PC-9 (cell line): ENCODE data around the gene OR8B8.

Source experiments
- CTCF ChIP-seq: fragments of 200-600 bp; sonication (generic); conservative IDR thresholded peaks from 2 replicates; pipeline ENCODE4 v1.6.1; 2017; ENCODE audit warnings: mixed run types, antibody characterized with exemption, mild to moderate bottlenecking, moderate library complexity
- EZH2 ChIP-seq: fragments of 200-600 bp; sonication (generic); IDR thresholded peaks from 2 replicates; pipeline ENCODE4 v1.8.0; 2017; ENCODE audit warnings: antibody characterized with exemption, low read depth

- TF ChIP-seq CTCF (no peak), EZH2 (no peak)
These were observed 34.1 kb upstream of the OR8B8 start for GRCh38 chr11:124479561-124479960.
